ENCODE data around the gene NDST1. TPM values are rescaled to one million over a fixed set of nuclear protein-coding genes. Genes with fewer than 3 reads are reported as not detected.

The NDST1 gene
- total and polyA plus RNA-seq, 10 donors, result 6.1 to 360 (median 223) TPM

GRCh38 chr5:150603052-150603451 is 95.1 kb downstream of the NDST1 start:
- Histone ChIP-seq H3K27me3 (replicated peaks in 1 of 7) (no peaks in the 10 kb centered on the region), H3K4me3 (no peak overlapping the region), H3K36me3 (no peaks in the 10 kb centered on the region), H3K27ac (peak overlapping the region in 7 of 8 donors; percentile 51 to 71 (median 64)), H3K4me1 (peaks cover 0 to 76% (median 42%) of the 10 kb centered on the region in 6 donors), H3K9me3 (no peaks in the 10 kb centered on the region)
- no peak for TF ChIP-seq POLR2A (IDR thresholded peaks at IDR 0.05)
- TF ChIP-seq POLR2AphosphoS5 (IDR thresholded peaks at IDR 0.05), result peak; percentile 72 to 83 (median 82)
- peak; percentile 88 for DNase-seq
- intact Hi-C loops (cut with DNase I; ENCODE audit: low total_unique reads), result no loop called here
- WGBS, 5 donors, result 67 to 95% (median 75%) methylated on average over 4 of the region's 4 CpGs

DNA sequence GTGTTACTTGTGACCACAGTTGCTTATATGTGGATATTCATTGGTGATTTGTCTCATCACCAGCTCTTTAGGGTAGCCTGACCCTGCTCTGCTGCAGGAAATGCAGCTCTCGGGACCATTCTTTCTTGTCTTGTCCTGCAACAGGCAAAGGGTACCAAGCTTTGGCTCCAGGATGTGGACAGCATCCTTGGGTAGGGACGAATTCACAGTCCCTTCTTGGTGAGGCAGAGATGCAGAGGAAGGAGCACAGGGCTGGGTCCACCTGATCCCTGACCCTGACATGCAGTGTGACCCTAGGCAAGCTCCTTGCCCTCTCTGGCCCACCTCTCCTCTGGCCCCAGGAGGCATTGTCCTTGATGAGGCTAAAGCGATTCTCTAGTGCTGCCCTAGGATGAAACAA is 95.6 kb downstream of the NDST1 start:
- H3K27ac ChIP-seq, result peak overlapping the region in 7 of 8 donors; percentile 51 to 71 (median 64)
- intact Hi-C loops (cut with DNase I; ENCODE audit: low total_unique reads), result no loop called here
- peak; percentile 33 for DNase-seq
- H3K27me3 ChIP-seq (replicated peaks in 1 of 7), result no peaks in the 10 kb centered on the region
- H3K4me3 ChIP-seq, result no peak overlapping the region
- TF ChIP-seq POLR2AphosphoS5 (IDR thresholded peaks at IDR 0.05), result no peak
- no peak for TF ChIP-seq CTCF (IDR thresholded peaks at IDR 0.05 in 8 of 11, conservative IDR thresholded peaks at IDR 0.05 in 3 of 11)
- TF ChIP-seq POLR2A (IDR thresholded peaks at IDR 0.05), result no peak
- no peaks in the 10 kb centered on the region for H3K36me3 ChIP-seq
- H3K4me1 ChIP-seq, result peaks cover 0 to 72% (median 40%) of the 10 kb centered on the region in 6 donors
- H3K9me3 ChIP-seq, result no peaks in the 10 kb centered on the region
- WGBS, 5 donors, result 52 to 86% (median 69%) methylated on average over 3 of the region's 3 CpGs

DNA sequence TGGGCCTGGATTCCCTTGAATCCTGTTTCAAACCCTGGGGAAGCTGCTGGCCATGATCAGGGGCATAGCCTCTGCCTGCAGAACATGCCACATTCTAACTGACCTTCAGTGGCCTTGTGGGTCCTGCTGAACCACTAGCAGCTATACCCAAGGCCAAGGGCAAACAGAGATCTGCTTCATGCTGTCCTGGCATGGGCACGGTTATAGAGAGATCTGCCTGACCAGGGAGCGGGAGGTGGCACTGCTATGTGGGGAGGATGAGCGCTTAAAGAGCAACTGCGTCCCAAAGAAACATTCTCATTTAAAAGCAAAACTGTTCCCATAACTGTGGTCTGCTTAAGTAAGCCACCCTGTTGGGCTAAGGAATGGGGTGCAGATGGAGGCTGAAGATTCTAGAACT is 96.1 kb downstream of the NDST1 start:
- H3K36me3 ChIP-seq, result no peaks in the 10 kb centered on the region
- H3K4me3 ChIP-seq, result no peak overlapping the region
- peak overlapping the region in 6 of 8 donors; percentile 31 to 71 (median 65) for H3K27ac ChIP-seq
- peak in 1 of 3 donors; percentile 10 for TF ChIP-seq POLR2AphosphoS5 (IDR thresholded peaks at IDR 0.05)
- no peak for TF ChIP-seq CTCF (IDR thresholded peaks at IDR 0.05 in 8 of 11, conservative IDR thresholded peaks at IDR 0.05 in 3 of 11)
- no peak for TF ChIP-seq POLR2A (IDR thresholded peaks at IDR 0.05)
- WGBS, 5 donors, result 67 to 93% (median 81%) methylated on average over 4 of the region's 4 CpGs
- peak; percentile 53 for DNase-seq
- intact Hi-C loops (cut with DNase I; ENCODE audit: low total_unique reads), result no loop called here
- no peaks in the 10 kb centered on the region for H3K27me3 ChIP-seq (replicated peaks in 1 of 7)
- H3K4me1 ChIP-seq, result peaks cover 0 to 67% (median 38%) of the 10 kb centered on the region in 6 donors
- no peaks in the 10 kb centered on the region for H3K9me3 ChIP-seq

GRCh38 chr5:150604894-150605440 is 97.0 kb downstream of the NDST1 start:
- no peak overlapping the region for H3K4me3 ChIP-seq
- peak; percentile 39 for DNase-seq
- no peaks in the 10 kb centered on the region for H3K27me3 ChIP-seq (replicated peaks in 1 of 7)
- intact Hi-C loops (cut with DNase I; ENCODE audit: low total_unique reads), result no loop called here
- 85 to 98% (median 91%) methylated on average over 6 of the region's 6 CpGs for WGBS, 5 donors
- no peaks in the 10 kb centered on the region for H3K36me3 ChIP-seq
- H3K4me1 ChIP-seq, result peaks cover 0 to 60% (median 29%) of the 10 kb centered on the region in 6 donors
- H3K9me3 ChIP-seq, result no peaks in the 10 kb centered on the region
- TF ChIP-seq CTCF (IDR thresholded peaks at IDR 0.05 in 8 of 11, conservative IDR thresholded peaks at IDR 0.05 in 3 of 11) (no peak), POLR2A (IDR thresholded peaks at IDR 0.05) (no peak), POLR2AphosphoS5 (IDR thresholded peaks at IDR 0.05) (no peak)
- peak overlapping the region in 5 of 8 donors; percentile 62 to 71 (median 66) for H3K27ac ChIP-seq

Measured in spleen (tissue), 11 donors.